ENCODE results near the gene OPN4.

DNA sequence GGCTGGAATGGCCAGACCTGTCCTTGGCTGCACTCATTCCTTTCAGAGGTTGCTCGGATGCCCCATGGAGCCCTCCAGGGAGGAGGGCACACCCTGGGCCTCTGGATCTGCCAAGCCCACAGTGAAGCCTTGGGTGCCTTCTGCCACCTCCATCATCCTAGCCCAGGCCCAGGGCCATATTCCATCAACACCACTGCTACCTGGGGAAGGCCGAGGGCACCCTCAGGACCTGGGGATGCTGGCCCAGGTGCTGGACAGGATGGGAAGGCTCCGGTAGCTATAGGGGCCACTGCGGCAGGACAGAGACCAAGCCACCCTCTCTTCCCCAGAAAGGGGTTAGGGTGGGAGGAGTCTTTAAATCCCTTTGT, 810 bp downstream of the OPN4 start:
- TF ChIP-seq, protein P1, sequence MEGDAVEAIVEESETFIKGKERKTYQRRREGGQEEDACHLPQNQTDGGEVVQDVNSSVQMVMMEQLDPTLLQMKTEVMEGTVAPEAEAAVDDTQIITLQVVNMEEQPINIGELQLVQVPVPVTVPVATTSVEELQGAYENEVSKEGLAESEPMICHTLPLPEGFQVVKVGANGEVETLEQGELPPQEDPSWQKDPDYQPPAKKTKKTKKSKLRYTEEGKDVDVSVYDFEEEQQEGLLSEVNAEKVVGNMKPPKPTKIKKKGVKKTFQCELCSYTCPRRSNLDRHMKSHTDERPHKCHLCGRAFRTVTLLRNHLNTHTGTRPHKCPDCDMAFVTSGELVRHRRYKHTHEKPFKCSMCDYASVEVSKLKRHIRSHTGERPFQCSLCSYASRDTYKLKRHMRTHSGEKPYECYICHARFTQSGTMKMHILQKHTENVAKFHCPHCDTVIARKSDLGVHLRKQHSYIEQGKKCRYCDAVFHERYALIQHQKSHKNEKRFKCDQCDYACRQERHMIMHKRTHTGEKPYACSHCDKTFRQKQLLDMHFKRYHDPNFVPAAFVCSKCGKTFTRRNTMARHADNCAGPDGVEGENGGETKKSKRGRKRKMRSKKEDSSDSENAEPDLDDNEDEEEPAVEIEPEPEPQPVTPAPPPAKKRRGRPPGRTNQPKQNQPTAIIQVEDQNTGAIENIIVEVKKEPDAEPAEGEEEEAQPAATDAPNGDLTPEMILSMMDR (IDR thresholded peaks at IDR 0.05): no peak
- no peak for TF ChIP-seq POLR2A (IDR thresholded peaks at IDR 0.05)

All from body of pancreas (tissue), 4 donors.